ENCODE results near the gene NUP153. TPM values are rescaled to one million over a fixed set of nuclear protein-coding genes. Genes with fewer than 3 reads are reported as not detected.
"Not testable (repeated sequence)": the region's sequence is repeated elsewhere in the genome, so short reads cannot be mapped to it uniquely, and the experiment has no call there.

The NUP153 gene
- total RNA-seq (2014; rRNA removed; shearing (Covaris generic)) = 25.3 and 37.8 TPM in 2 replicates

DNA sequence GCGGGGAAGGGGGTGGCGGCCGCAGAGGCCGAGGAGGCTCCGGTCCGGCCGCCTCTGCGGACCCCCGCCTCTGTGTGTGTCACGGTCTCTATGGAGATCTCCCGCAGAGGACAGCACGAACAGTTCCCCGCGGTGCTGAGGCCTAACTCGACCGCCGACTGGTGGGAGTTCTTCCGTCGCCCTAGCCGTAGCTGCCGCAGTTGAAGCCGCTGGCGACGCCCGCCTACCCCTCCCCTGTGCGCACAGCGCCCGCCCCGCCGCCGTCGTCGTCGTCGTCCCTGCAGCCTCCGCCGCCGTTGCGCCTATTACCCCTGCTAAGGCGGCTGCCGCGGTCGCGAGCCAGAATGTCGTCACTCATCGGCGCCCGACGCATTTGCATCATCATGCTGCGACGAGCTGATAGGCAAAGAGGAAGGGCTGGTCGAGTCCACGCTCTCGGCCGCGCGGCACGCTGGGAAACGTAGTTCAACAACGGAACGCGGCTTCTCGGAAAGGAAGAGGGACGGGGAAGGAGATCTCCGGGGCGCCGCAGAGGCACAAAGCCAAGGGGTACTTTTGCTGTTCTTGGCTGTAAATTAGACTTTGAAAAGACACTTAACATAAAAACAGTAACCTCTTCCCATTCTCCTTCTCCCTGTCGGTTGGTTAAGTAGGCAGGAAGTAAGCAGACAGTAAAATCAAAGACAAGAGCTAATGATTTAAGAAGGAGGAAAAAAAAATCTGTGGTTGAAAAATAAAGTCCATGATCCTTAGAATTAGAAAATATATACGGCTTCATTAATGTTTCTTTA is at the start of gene NUP153:
Gene NUP153, minus strand, starts transcription at position 346 of the 791 bp plus-strand sequence. CDS start 538 bp downstream, outside the sequence.
- peak; percentile 98 for DNase-seq (ENCODE audit: low spot score)

DNA sequence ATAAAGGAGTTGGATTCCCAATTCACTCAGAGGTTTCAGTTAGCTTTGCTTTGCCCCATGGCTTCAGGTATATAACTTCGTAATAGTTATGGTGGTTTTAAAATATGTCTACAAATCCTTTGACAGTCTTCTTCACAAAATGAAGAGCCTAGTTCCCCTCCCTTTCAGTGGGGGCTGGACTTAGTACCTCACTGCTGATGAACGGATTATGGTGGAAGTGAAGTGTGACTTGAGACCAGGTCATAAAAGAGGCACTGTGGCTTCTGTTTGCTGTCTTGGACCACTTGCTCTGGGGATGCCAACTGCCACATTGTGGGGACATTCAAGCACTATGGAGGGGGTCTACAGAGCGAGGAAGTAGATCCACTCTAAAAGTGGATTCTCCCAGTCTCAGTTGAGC is 47.5 kb upstream of the NUP153 start:
- DNase-seq (ENCODE audit: low spot score) = no peak

GRCh38 chr6:17745324-17745723 is 38.6 kb upstream of the NUP153 start:
- not testable (repeated sequence) for DNase-seq (ENCODE audit: low spot score)

GRCh38 chr6:17744757-17745308 is 38.1 kb upstream of the NUP153 start:
- not testable (repeated sequence) for DNase-seq (ENCODE audit: low spot score)

DNA sequence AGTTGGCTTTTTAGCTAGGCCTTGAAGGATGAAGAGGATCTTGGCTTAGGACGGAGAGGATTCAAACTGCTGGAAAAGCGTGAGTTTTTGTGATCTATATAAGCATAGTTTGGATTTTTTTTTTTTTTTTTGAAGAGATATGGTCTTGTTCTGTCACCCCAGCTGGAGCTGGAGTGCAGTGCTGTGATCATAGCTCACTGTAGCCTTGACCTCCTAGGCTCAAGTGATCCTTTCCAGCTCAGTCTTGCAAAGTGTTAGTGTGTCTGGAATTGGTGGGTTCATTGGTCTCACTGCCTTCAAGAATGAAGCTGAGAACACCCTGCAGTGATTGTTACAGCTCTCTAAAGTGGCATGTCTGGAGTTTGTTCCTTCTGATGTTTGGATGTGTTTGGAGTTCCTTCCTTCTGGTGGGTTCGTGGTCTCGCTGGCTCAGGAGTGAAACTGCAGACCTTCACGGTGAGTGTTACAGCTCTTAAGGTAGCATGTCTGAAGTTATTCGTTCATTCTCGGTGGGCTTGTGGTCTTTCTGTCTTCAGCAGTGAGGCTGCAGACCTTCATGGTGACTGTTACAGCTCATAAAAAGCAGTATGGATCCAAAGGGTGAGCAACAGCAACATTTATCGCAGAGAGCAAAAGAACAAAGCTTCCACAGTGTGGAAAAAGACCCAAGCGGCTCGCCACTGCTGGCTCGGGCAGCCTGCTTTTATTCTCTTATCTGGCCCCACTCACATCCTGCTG is 37.5 kb upstream of the NUP153 start:
- no peak for DNase-seq (ENCODE audit: low spot score)

DNA sequence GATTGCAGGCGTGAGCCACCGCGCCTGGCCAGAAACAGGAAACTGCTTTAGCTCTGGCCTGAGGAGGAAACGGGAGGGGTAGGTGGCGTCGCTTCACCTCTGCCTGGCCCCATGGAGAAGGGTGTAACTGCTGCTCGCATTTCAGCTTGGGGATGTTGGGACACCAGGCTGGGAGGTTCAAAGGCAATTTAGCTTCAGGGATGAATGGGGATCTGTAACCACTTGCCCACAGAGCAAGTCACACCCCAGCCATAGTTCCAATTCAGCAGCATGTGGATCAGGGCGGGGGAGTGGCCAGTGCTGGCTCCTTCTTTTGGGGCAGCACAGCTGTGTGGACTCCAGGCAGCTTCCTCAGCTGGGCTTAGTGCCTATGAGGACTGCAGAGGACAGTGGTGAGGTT is 34.8 kb upstream of the NUP153 start:
- DNase-seq (ENCODE audit: low spot score) = no peak

DNA sequence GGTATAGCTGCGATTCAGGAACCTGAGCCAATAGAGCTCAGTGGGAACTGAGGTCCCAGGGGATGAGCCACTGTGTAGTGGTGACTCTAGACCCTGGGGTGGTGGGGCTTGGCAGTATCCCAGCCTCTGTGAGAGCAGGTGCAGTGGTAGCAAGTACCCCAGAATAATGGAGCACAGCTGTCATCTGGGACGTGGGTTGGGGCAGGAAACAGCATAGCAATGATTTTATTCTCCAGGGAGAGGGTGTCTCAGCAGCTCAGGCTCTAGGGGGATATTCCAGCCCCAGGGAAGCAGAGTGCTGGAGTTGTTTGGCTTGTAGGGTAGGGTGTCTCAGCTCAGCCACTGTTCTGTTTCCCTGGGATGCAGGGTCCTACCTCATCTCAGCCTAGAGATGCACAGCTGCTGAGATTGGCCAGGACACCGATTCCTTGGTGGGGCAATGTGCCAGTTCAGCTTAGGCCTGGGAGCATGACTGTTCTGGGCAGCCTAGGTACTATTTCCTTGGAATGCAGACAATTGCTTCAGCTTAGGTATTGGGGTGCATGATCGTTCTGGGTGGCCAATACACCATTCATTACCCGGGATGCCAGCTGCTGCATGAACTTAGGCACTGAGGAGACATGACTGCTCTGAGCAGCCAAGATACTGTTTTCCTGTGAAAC is 34.0 kb upstream of the NUP153 start:
- DNase-seq (ENCODE audit: low spot score) = no peak

GRCh38 chr6:17737704-17738252 is 31.1 kb upstream of the NUP153 start:
- DNase-seq (ENCODE audit: low spot score) = no peak

DNA sequence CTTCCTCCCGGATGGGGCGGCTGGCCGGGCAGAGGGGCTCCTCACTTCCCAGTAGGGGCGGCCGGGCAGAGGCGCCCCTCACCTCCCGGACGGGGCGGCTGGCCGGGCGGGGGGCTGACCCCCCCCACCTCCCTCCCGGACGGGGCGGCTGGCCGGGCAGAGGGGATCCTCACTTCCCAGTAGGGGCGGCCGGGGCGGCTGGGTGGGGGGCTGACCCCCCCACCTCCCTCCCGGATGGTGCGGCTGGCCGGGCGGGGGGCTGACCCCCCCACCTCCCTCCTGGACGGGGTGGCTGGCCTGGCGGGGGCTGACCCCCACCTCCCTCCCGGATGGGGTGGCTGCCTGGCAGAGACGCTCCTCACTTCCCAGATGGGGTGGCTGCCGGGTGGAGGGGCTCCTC is 28.6 kb upstream of the NUP153 start:
- DNase-seq (ENCODE audit: low spot score) = not testable (repeated sequence)

DNA sequence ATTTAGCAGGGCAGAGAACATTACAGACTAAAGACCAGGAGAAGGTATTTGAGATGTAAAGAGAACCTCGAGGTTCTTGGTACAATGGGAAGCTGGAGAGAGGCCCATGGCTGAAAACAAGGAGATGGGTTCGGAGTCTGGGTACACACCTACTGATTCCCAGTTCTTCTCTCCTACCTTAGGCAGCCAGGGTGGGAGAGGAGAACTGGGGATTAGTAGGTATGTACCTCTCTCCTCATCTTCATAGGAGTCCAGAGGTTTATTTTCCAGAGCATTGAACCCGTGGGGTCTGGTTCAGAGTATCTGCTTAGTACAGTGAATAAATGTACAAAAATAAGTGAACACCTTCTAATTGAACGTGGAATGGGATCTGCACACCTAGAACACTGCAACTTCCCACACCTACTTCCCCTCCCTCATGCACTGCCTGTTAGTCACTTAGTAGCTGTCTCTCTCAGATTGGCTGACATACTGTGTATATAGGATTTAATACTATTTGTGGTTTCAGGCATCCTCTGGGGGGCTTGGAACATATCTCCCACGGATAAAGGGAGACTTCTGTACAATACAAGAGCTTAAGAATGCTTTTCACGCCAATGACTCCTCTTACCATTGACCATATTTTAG is 23.5 kb upstream of the NUP153 start:
- no peak for DNase-seq (ENCODE audit: low spot score)

DNA sequence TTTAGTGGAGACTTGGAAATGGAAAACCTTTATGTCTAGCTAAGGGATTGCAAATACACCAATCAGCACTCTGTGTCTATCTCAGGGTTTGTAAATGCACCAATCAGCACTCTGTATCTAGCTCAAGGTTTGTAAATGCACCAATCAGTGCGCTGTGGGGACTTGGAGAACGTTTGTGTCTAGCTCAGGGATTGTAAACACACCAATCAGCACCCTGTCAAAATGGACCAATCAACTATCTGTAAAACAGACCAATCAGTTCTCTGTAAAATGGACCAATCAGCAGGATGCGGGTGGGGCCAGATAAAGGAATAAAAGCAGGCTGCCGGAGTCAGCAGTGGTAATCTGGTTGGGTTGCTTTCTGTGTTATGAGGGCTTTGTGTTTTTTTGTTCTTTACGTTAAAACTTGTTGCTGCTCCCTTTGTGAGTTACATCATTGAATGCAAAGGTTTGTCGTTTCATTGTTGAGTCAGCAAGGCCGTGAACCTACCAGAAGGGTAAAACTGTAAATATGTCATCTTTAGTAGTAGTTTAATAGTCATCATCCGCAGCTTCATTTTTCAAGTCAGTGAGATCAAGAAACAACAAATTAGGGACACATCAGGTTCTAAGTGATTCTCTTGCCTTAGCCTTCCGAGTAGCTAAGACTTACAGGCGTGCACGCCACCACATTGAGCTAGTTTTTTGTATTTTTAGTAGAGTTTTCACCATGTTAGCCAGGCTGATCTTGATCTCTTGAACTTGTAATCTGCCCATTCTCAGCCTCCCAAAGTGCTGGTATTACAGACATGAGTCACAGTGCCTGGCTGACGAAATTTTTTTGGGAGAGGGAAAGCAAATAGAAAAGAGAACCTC is 22.7 kb upstream of the NUP153 start:
- no peak for DNase-seq (ENCODE audit: low spot score)

DNA sequence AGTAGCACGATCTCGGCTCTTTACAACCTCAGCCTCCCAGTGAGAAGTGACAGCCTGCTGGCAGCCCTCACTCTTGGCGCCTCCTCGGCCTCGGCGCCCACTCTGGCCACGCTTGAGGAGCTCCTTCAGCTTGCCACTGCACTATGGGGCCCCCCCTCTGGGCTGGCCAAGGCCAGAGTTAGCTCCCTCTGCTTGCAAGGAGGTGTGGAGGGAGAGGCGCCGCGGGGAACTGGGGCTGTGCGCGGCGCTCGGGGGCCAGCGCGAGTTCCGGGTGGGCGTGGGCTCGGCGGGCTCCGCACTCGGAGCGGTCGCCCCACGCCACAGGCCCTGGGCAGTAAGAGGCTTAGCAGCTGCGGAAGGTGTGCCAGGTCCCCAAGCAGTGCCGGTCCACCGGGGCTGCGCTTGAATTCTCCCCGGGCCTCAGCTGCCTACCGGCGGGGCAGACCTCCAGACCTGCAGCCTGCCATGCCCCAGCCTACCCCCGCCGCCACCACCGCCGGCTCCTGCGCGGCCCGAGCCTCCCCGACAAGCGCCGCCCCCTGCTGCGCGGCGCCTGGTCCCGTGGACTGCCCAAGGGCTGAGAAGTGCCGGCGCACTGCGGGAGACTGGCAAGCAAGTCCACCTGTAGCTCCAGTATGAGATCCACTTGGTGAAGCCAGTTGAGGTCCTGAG is 22.0 kb upstream of the NUP153 start:
- no peak for DNase-seq (ENCODE audit: low spot score)

DNA sequence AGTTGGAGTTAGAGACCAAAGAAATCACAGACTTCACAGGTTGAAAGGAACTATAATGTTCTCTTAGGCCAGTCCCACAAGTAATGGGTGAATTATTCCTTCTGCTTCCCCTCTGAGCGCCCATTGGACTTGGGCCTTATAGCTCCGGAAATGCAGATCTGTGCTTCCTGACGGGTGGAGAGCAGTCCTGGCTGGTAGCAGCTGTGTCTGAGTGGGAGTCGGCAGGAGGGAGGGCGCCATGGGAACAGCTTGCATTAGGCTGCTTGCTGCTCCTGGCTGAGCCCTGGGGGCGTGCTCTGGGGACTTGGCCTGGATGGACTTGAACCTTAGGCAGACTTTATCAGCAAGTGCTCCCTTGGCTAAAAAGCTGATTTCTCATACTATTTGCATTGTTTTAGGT is 18.4 kb upstream of the NUP153 start:
- DNase-seq (ENCODE audit: low spot score) = peak; percentile 16

DNA sequence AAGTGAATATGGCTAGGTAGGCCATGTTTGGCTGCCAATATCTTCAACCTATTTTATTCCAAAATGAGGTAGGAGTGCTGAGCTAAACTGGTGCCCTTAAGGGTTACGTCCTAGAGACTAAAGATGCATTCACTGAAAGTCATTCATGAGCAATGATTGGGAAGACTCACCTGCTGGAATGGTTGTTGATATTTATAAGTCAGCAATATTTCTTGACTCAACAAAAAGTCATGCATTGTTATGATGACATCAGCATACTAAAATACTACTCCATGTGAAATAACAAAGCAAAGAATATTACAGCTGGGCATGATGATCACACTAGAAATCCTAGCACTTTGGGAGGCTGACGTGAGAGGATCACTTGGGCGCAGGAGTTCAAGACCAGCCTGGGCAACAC is 17.6 kb upstream of the NUP153 start:
- no peak for DNase-seq (ENCODE audit: low spot score)

GRCh38 chr6:17721671-17722070 is 14.9 kb upstream of the NUP153 start:
- DNase-seq (ENCODE audit: low spot score) = no peak

DNA sequence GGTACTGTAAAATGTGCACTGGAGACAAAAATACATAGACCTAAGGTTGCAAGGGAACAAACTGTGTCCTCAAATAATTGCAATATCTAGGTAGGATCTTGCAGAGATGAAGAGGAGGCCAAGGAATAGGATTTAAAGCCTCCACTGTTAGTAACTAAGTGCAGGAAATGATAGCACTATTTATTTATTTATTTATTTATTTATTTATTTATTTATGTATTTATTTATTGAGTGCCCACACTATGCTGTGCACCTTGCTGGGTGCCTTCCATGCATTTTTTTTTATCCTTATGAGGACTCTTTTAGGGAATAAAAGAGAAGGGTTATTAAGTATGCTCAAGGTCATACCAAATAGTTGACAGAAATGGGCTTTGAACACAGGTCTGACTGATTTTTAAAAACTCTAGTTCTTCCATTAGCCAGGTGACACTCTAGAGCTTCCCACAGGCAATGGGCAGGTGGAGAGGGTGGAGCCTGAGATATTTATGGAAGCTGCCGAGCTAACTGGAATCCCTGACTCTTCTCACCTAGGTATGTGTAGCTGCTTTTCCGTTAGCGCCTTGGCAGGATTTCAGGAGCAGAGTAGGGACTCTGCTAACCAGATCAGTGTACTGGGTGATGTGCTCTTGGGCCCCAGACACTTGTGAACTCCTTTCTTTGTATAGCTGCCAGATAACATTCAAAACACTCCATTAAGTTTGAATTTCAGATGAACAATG is 12.8 kb upstream of the NUP153 start:
- no peak for DNase-seq (ENCODE audit: low spot score)

DNA sequence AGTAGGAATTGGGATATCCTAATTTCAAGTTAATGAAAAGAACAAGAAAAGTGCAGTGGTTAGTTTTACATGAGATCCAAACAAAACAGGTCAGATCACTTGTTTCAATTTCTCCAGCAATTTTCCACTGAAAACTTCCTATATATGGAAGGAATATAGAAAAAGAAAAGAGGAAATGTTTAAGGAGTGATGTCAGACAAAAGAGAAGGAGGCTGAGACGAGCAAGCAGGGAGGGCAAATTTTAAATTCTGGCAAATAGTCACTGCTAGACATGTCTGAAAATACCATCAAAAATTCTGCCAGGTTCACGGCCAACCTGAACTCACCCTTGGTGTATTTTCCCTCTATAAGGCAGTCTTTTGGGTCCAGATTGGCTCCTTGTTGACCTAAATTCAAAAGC is 9.5 kb upstream of the NUP153 start:
- DNase-seq (ENCODE audit: low spot score) = no peak

DNA sequence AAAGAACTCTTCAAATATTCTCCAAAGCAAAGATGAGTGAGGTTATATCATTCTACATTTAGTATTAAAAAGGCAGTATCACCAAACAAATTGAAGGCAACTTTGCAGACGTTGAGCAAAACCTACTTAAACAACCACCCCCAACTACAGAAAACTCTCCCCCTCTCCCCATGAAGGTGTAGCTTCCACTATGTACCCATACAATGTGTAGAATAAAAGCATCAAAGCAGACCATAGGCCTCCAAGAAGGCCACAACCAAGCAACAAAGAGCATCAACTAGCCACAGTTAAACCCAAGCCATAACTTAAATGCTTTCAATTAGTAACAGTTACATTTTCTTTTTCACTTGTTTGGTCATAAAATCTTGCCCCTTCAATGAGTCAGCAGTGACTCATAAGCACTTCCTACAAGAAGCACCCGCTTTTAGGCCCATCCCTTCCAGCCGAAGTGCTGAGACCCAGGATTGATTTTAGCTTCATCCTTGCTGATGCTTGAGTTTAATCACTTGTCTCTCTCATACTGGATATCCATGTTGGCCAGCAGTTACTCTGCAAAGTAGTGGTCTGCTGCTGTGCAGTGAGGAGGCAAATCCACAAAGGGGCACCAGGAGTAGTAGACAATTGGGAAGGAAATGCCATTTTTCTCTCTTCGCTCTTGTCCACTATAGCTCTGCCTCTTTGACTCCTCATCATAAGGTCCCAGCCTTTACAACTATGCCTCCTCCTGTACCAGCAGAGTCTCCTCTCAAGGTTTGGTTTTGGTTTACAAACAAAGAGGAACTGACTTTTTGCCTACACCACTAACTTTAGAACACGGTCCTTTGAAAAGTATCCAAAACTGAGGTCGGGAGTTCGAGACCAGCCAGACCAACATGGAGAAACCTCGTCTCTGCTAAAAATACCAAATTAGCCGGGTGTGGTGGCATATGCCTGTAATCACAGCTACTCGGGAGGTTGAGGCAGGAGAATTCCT is 8.4 kb upstream of the NUP153 start:
- DNase-seq (ENCODE audit: low spot score) = peak; percentile 85
